PC-3 (cell line): ENCODE results near the gene WDR47. TPM values are rescaled to one million over a fixed set of nuclear protein-coding genes. Genes with fewer than 3 reads are reported as not detected.
"Not testable (repeated sequence)": the region's sequence is repeated elsewhere in the genome, so short reads cannot be mapped to it uniquely, and the experiment has no call there.

Experiments used
- ATAC-seq: fragments of 200-7000 bp; cut with Tn5 transposase; 2 replicates; pipeline ENCODE4 v1.9.1; 2020; ENCODE audit warnings: mild to moderate bottlenecking, moderate library complexity
- BruUV-seq: library from RNA; stranded (reverse); fragments of 400-500 nt; replicated peaks from 2 replicates; lab custom pipeline; 2021; lab: Mats Ljungman, UMichigan
- CTCF ChIA-PET: fragments of 300-600 bp; sonication (Branson Sonifier 250); formaldehyde crosslinking; loops from one replicate; lab custom pipeline; 2022; ENCODE audit warnings: antibody characterized with exemption; lab: Charles Lee
- POLR2A ChIA-PET: fragments of 300-600 bp; sonication (Branson Sonifier 250); formaldehyde crosslinking; loops from one replicate; lab custom pipeline; 2022; ENCODE audit warnings: antibody characterized with exemption; ENCODE audit not compliant: unreplicated experiment; lab: Charles Lee
- DNase-seq: peaks from one replicate; pipeline ENCODE4 v3.0.0-alpha.2; 2015
- H2AFZ ChIP-seq: fragments of 300-600 bp; sonication (generic); 2 replicates; pipeline ENCODE4 v1.6.0; 2016; ENCODE audit warnings: antibody characterized with exemption, low read length
- H3F3A ChIP-seq: fragments of 300-600 bp; sonication (generic); one replicate; pipeline ENCODE4 v1.6.0; 2017; ENCODE audit warnings: antibody characterized with exemption, low read length, control low read depth, mild to moderate bottlenecking; ENCODE audit not compliant: unreplicated experiment
- H3K27ac ChIP-seq: fragments of 300-600 bp; sonication (generic); 2 replicates; pipeline ENCODE4 v1.5.1; 2016; ENCODE audit warnings: mild to moderate bottlenecking, low read length
- H3K27me3 ChIP-seq: fragments of 300-600 bp; sonication (generic); 2 replicates; pipeline ENCODE4 v1.6.1; 2016; ENCODE audit warnings: low read length, mixed read lengths
- H3K36me3 ChIP-seq: fragments of 300-600 bp; sonication (generic); 2 replicates; pipeline ENCODE4 v1.6.1; 2016; ENCODE audit warnings: low read depth, mixed run types, low read length, mixed read lengths
- H3K4me1 ChIP-seq: fragments of 300-600 bp; sonication (generic); 2 replicates; pipeline ENCODE4 v1.5.1; 2016; ENCODE audit warnings: low read length; ENCODE audit not compliant: insufficient read depth
- H3K4me2 ChIP-seq: fragments of 300-600 bp; sonication (generic); 2 replicates; pipeline ENCODE4 v1.6.0; 2016; ENCODE audit warnings: low read length
- H3K4me3 ChIP-seq: fragments of 300-600 bp; sonication (generic); 2 replicates; pipeline ENCODE4 v1.5.1; 2016; ENCODE audit warnings: mild to moderate bottlenecking, low read length, mixed read lengths
- H3K79me2 ChIP-seq: fragments of 300-600 bp; sonication (generic); 2 replicates; pipeline ENCODE4 v1.6.1; 2017; ENCODE audit warnings: low read length, mixed read lengths
- H3K9ac ChIP-seq: fragments of 300-600 bp; sonication (generic); 2 replicates; pipeline ENCODE4 v1.6.0; 2016; ENCODE audit warnings: mild to moderate bottlenecking, low read length
- H3K9me2 ChIP-seq: fragments of 300-600 bp; sonication (generic); replicated peaks from 2 replicates; pipeline ENCODE4 v1.6.1; 2016; ENCODE audit warnings: mixed run types, low read length, mixed read lengths
- H3K9me3 ChIP-seq: fragments of 300-600 bp; sonication (generic); 2 replicates; pipeline ENCODE4 v1.6.1; 2016; ENCODE audit warnings: low read length, mixed read lengths
- H4K20me1 ChIP-seq: fragments of 300-600 bp; sonication (generic); 2 replicates; pipeline ENCODE4 v1.6.1; 2016; ENCODE audit warnings: low read length, mixed read lengths
- EZH2 ChIP-seq: fragments of 300-600 bp; sonication (generic); IDR thresholded peaks from one replicate; pipeline ENCODE4 v1.6.1; 2017; ENCODE audit warnings: antibody characterized with exemption, mild to moderate bottlenecking, low read length; ENCODE audit not compliant: unreplicated experiment
- EZH2phosphoT487 ChIP-seq: fragments of 300-600 bp; sonication (generic); IDR thresholded peaks from 2 replicates; pipeline ENCODE4 v1.6.1; 2018; ENCODE audit warnings: mild to moderate bottlenecking, antibody characterized with exemption, low read length, borderline replicate concordance
- intact Hi-C: fragments of 100-400 bp; cut with micrococcal nuclease; formaldehyde crosslinking; loops from 2 replicates; pipeline ENCODE4 v1.9.0; 2023
- total RNA-seq: library from RNA; depleted of rRNA; stranded (reverse); fragments of >200 nt; gene quantifications from 2 replicates; pipeline ENCODE4 v1.2.3, GENCODE V29; 2014
- TF ChIP-seq, protein P1 (sequence below): fragments of 300-600 bp; sonication (generic); conservative IDR thresholded peaks from 2 replicates; pipeline ENCODE4 v1.5.1; 2017; ENCODE audit warnings: antibody characterized with exemption, low read depth, mild to moderate bottlenecking, low read length

WDR47 gene
- total RNA-seq, 1 experiment from 2014 or later: 7.7 TPM

DNA sequence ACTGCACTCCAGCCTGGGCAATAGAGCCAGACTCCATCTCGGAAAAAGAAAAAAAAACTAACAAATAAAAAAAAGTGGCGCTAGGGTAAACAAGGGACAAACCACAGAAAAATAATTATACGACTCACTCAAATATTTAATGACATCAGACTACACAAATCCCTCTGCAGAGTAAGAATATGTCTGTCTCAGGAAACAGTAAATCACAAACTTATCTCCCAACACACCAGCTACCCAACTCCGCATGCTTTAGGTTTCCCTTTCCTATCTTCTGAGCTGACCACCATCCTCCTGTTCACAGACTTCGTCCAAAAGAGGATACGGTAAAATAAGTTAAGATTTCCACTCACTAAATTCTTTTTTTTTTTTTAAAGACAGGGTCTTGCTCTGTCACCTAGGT is 16.2 kb downstream of the WDR47 start:
- Histone ChIP-seq H2AFZ (no peak overlapping the region), H3K9me2 (no peaks in the 10 kb centered on the region), H3K9me3 (no peaks in the 10 kb centered on the region), H3K4me2 (no peak overlapping the region), H3K4me3 (no peak overlapping the region), H3K36me3 (no peaks in the 10 kb centered on the region), H3K79me2 (0 out of 2 replicates have a peak, but pooled peaks cover 5% of the 10 kb centered on the region), H3K9ac (no peak overlapping the region), H4K20me1 (no peaks in the 10 kb centered on the region), H3F3A (no peaks in the 10 kb centered on the region), H3K27ac (no peak overlapping the region), H3K4me1 (peaks cover 3% of the 10 kb centered on the region; the same call in 1 of the 2 replicates), H3K27me3 (no peaks in the 10 kb centered on the region)
- ChIA-PET POLR2A (no interaction called here), CTCF (no interaction called here)
- ATAC-seq (peak; percentile 50), DNase-seq (peak; percentile 12)
- no TSS peak for BruUV-seq
- TF ChIP-seq EZH2phosphoT487: no peak
- TF ChIP-seq, protein P1, sequence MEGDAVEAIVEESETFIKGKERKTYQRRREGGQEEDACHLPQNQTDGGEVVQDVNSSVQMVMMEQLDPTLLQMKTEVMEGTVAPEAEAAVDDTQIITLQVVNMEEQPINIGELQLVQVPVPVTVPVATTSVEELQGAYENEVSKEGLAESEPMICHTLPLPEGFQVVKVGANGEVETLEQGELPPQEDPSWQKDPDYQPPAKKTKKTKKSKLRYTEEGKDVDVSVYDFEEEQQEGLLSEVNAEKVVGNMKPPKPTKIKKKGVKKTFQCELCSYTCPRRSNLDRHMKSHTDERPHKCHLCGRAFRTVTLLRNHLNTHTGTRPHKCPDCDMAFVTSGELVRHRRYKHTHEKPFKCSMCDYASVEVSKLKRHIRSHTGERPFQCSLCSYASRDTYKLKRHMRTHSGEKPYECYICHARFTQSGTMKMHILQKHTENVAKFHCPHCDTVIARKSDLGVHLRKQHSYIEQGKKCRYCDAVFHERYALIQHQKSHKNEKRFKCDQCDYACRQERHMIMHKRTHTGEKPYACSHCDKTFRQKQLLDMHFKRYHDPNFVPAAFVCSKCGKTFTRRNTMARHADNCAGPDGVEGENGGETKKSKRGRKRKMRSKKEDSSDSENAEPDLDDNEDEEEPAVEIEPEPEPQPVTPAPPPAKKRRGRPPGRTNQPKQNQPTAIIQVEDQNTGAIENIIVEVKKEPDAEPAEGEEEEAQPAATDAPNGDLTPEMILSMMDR: no peak
- TF ChIP-seq EZH2: no peak
- intact Hi-C loops: no loop called here

DNA sequence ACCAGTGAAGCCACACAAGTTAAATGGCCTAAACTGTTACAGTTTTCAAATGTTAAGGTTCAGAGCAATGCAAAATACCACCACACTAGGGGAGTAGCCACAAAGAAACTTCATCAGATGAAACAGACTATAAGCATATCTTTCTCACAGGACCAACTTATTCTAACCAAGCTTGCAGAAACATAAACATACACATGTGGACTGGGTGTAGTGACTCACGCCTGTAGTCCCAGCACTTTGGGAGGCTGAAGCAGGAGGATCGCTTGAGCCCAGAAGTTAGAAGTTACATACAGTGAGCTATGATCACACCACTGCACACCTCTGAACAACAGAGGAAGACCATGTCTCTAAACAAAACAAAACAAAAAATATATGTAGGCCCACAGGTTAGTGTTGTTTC is 17.3 kb downstream of the WDR47 start:
- no TSS peak for BruUV-seq
- CTCF ChIA-PET: no interaction called here
- POLR2A ChIA-PET: no interaction called here
- Histone ChIP-seq H3K4me3 (no peak overlapping the region), H3K79me2 (0 out of 2 replicates have a peak, but pooled peaks cover 5% of the 10 kb centered on the region), H3F3A (no peaks in the 10 kb centered on the region), H3K9me3 (no peaks in the 10 kb centered on the region), H4K20me1 (no peaks in the 10 kb centered on the region), H3K9ac (no peak overlapping the region), H2AFZ (no peak overlapping the region), H3K9me2 (no peaks in the 10 kb centered on the region), H3K27ac (no peak overlapping the region), H3K36me3 (no peaks in the 10 kb centered on the region), H3K4me2 (no peak overlapping the region), H3K4me1 (peaks cover 3% of the 10 kb centered on the region; the same call in 1 of the 2 replicates), H3K27me3 (no peaks in the 10 kb centered on the region)
- intact Hi-C loops: no loop called here
- TF ChIP-seq EZH2phosphoT487: no peak
- TF ChIP-seq EZH2: no peak
- ATAC-seq (no peak), DNase-seq (no peak)

DNA sequence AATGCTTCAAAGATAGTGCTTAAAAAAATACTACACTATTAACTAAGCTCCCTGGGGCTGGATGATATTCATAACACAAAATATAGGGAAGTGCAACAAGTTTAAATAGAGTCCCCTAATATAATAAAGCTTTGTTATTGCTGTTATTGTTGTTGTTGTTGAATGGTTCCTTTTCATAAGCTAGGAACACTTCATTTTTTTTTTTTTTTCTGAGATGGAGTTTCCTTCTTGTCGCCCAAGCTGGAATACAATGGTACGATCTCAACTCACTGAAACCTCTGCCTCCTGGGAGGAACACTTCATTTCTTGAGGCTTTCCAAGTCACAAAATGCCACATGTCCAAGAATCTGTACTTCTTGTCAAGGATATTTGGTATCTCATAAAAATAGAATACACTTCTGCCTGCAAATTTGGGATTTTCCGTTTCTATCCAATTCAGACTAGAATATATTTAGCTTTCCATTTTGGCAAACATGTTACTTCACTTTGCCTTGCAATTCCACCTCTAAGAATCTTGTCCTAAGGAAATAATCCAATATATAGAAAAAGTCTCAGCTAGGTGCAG is 21.1 kb downstream of the WDR47 start:
- Histone ChIP-seq H3K36me3 (peaks cover 5% of the 10 kb centered on the region; the same call in 1 of the 2 replicates), H4K20me1 (no peaks in the 10 kb centered on the region), H3K9me2 (no peaks in the 10 kb centered on the region), H3K9me3 (no peaks in the 10 kb centered on the region), H2AFZ (no peak overlapping the region), H3K27me3 (no peaks in the 10 kb centered on the region), H3K4me3 (no peak overlapping the region), H3F3A (no peaks in the 10 kb centered on the region), H3K4me2 (no peak overlapping the region), H3K9ac (no peak overlapping the region), H3K4me1 (peaks cover 1% of the 10 kb centered on the region; the same call in 1 of the 2 replicates), H3K79me2 (no peaks in the 10 kb centered on the region), H3K27ac (no peak overlapping the region)
- no peak for ATAC-seq
- TF ChIP-seq, protein P1: no peak
- intact Hi-C loops: no loop called here
- ChIA-PET POLR2A (no interaction called here), CTCF (no interaction called here)
- DNase-seq: no peak
- BruUV-seq: no TSS peak

DNA sequence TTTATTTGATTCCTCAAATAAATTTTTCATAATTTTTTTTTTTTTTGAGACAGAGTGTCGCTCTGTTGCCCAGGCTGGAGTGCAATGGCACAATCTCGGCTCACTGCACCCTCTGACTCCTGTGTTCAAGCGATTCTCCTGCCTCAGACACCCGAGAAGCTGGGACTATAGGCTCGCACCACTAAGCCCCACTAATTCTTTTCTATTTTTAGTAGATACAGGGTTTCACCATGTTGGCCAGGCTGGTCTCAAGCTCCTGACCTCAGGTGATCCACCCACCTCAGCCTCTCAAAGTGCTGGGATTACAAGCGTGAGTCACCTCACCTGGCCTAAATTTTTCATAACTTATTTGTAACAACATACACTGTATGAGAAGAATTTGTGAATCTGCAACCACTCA is 24.2 kb downstream of the WDR47 start:
- H3K27me3 ChIP-seq, ATAC-seq, H3K79me2 ChIP-seq, H3F3A ChIP-seq, H3K4me3 ChIP-seq, H3K9ac ChIP-seq, H3K9me2 ChIP-seq, H3K4me1 ChIP-seq, H3K4me2 ChIP-seq, CTCF ChIA-PET, intact Hi-C loops, POLR2A ChIA-PET, BruUV-seq, H3K9me3 ChIP-seq, H4K20me1 ChIP-seq, DNase-seq, H2AFZ ChIP-seq, H3K36me3 ChIP-seq, H3K27ac ChIP-seq: not testable (repeated sequence)
